GM12891 (cell line): Measurements from ENCODE around the gene NDUFA13.

Experiments used
- PAX5 ChIP-seq: IDR thresholded peaks from 2 replicates; pipeline ENCODE4 v1.6.1; 2011; ENCODE audit warnings: low read length, moderate library complexity, mild to moderate bottlenecking; ENCODE audit not compliant: insufficient read depth, severe bottlenecking
- POLR2A ChIP-seq: IDR thresholded peaks from 2 replicates; pipeline ENCODE4 v1.6.1; 2011; ENCODE audit warnings: low read depth, low read length, control low read depth
- POLR2AphosphoS5 ChIP-seq: IDR thresholded peaks from 2 replicates; pipeline ENCODE4 v1.6.1; 2011; ENCODE audit warnings: low read depth, low read length, control low read depth
- POU2F2 ChIP-seq: IDR thresholded peaks from 2 replicates; pipeline ENCODE4 v1.6.1; 2011; ENCODE audit warnings: low read depth, mild to moderate bottlenecking, control low read depth, low read length, moderate library complexity
- SPI1 ChIP-seq: IDR thresholded peaks from 2 replicates; pipeline ENCODE4 v1.6.1; 2011; ENCODE audit warnings: low read depth, low read length, control low read depth
- TAF1 ChIP-seq: IDR thresholded peaks from 2 replicates; pipeline ENCODE4 v1.6.1; 2011; ENCODE audit warnings: low read depth, low read length, control low read depth

DNA sequence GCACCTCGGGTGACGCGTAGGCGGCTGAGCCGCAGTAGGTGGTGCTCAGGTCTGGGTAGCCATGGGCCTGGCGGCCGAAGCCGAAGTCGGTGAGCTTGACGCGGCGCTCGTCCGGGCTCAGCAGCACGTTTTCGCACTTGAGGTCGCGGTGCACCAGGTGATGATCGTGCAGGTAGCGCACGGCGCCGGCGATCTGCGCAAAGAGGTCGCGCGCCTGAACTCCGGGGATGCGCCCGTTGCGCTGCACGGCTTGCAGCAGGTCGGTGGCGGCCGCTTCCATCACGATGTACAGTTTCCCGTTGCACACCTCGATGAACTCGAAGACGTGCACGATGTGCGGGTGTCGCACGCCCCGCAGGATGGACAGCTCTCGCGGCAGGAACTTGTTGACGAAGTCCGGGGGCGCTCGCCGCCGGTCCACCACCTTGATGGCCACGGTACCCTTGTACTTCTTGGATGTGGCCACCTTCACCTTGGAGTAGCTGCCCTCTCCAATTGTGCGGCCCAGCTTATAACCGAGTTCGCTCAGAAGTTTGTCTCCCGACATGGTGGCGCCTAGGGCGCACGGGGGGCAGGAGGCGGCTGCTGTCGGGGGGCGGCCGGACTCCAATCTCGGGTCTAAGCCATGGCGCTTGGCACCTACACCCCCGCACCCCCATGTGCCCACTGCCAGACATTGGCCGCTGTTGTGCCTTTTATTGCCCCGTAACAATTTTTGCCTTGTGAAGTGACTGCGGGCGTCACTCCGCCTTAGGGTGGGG is 964 bp upstream of the NDUFA13 start, which contains the start of gene TSSK6:
- TF ChIP-seq POLR2AphosphoS5 (no peak), SPI1 (no peak), POLR2A (no peak), TAF1 (no peak), POU2F2 (no peak), PAX5 (no peak)
